OCI-LY3 (cell line): ENCODE measurements around the gene RAC3.

Experiments used
- H2AFZ ChIP-seq: fragments of 200-600, 300-600 bp; shearing (Covaris generic); 2 replicates; pipeline ENCODE4 v1.6.0; 2014; ENCODE audit warnings: antibody characterized with exemption, low read depth, low read length
- H3K27ac ChIP-seq: fragments of 200-600, 300-600 bp; sonication (generic); 2 replicates; pipeline ENCODE4 v1.5.1; 2014; ENCODE audit warnings: mild to moderate bottlenecking, low read length, moderate library complexity, mixed read lengths
- H3K27me3 ChIP-seq: fragments of 200-600, 300-600 bp; sonication (generic); 2 replicates; pipeline ENCODE4 v1.6.1; 2014; ENCODE audit warnings: low read depth, low read length, mixed read lengths
- H3K36me3 ChIP-seq: fragments of 200-600, 300-600 bp; sonication (generic); replicated peaks from 2 replicates; pipeline ENCODE3; 2014; ENCODE audit warnings: low read depth, low read length, mixed read lengths
- H3K4me1 ChIP-seq: fragments of 300-600, 200-600 bp; sonication (generic); 2 replicates; pipeline ENCODE4 v1.6.1; 2014; ENCODE audit warnings: low read length, mixed read lengths
- H3K4me2 ChIP-seq: fragments of 200-600, 300-600 bp; sonication (generic); 2 replicates; pipeline ENCODE4 v1.6.1; 2014; ENCODE audit warnings: low read length, mixed read lengths
- H3K4me3 ChIP-seq: fragments of 300-600, 200-600 bp; sonication (generic); 2 replicates; pipeline ENCODE4 v1.5.1; 2014; ENCODE audit warnings: antibody characterized with exemption, mild to moderate bottlenecking, low read length, moderate library complexity
- H3K79me2 ChIP-seq: fragments of 300-600, 200-600 bp; shearing (Covaris generic); 2 replicates; pipeline ENCODE4 v1.6.1; 2014; ENCODE audit warnings: mild to moderate bottlenecking, low read length, mixed read lengths
- H3K9ac ChIP-seq: fragments of 300-600, 200-600 bp; shearing (Covaris generic); 2 replicates; pipeline ENCODE4 v1.6.0; 2014; ENCODE audit warnings: mild to moderate bottlenecking, low read length, moderate library complexity
- H3K9me3 ChIP-seq: fragments of 200-600, 300-600 bp; shearing (Covaris generic); 2 replicates; pipeline ENCODE4 v1.6.1; 2014; ENCODE audit warnings: low read length, mixed read lengths; ENCODE audit not compliant: insufficient read depth
- H4K20me1 ChIP-seq: fragments of 200-600, 300-600 bp; sonication (generic); 2 replicates; pipeline ENCODE4 v1.6.1; 2016; ENCODE audit warnings: low read length, mixed read lengths; ENCODE audit not compliant: insufficient read depth
- EZH2phosphoT487 ChIP-seq: fragments of 200-600 bp; shearing (Covaris generic); IDR thresholded peaks from 2 replicates; pipeline ENCODE4 v1.6.1; 2018; ENCODE audit warnings: antibody characterized with exemption, mixed run types, low read depth
- TF ChIP-seq, protein P1 (sequence below): fragments of 200-600, 300-600 bp; sonication (generic); IDR thresholded peaks from 2 replicates; pipeline ENCODE4 v1.5.1; 2014; ENCODE audit warnings: antibody characterized with exemption, low read length, low read depth

RAC3 gene

DNA sequence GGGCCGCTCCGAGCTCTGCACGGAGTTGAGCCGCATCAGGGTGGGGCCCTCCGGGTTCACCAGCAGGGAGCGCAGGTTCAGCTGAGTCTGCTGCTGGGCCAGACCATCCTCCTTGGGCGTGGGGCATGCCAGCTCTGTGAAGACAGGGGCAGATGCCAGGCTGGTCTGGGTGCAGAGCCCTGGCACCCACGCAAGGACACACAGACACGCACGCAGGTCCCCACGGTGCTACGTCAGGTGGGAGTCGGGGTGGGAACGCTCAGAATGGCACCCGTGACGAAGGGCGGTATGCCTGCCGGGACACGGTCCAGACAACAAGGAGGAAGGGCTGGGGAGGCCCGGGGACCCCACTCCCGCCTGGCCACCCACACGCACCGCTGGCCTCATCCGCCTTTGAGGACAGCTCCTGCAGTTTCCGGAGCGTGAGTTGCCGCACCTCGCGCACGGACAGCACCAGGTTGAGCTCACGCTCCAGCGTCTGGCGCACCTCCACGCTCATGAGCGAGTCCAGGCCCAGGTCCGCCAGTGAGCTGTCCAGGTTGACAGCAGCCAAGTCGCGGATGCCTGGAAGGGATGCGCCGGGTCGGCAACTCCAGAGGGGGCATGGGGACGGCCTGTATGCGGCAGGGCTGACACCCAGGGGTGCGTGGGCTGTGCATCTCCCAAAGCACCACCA, 49.4 kb downstream of the RAC3 start:
- Histone ChIP-seq H3K27me3 (no peaks in the 10 kb centered on the region), H3K4me2 (no peak overlapping the region), H3K9ac (no peak overlapping the region), H3K4me1 (no peaks in the 10 kb centered on the region), H3K9me3 (no peaks in the 10 kb centered on the region), H3K27ac (no peak overlapping the region), H2AFZ (no peak overlapping the region), H3K36me3 (peaks cover 57% of the 10 kb centered on the region), H3K4me3 (no peak overlapping the region), H4K20me1 (peaks cover 17% of the 10 kb centered on the region), H3K79me2 (no peaks in the 10 kb centered on the region)
- no peak for TF ChIP-seq EZH2phosphoT487
- TF ChIP-seq, protein P1, sequence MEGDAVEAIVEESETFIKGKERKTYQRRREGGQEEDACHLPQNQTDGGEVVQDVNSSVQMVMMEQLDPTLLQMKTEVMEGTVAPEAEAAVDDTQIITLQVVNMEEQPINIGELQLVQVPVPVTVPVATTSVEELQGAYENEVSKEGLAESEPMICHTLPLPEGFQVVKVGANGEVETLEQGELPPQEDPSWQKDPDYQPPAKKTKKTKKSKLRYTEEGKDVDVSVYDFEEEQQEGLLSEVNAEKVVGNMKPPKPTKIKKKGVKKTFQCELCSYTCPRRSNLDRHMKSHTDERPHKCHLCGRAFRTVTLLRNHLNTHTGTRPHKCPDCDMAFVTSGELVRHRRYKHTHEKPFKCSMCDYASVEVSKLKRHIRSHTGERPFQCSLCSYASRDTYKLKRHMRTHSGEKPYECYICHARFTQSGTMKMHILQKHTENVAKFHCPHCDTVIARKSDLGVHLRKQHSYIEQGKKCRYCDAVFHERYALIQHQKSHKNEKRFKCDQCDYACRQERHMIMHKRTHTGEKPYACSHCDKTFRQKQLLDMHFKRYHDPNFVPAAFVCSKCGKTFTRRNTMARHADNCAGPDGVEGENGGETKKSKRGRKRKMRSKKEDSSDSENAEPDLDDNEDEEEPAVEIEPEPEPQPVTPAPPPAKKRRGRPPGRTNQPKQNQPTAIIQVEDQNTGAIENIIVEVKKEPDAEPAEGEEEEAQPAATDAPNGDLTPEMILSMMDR: no peak

DNA sequence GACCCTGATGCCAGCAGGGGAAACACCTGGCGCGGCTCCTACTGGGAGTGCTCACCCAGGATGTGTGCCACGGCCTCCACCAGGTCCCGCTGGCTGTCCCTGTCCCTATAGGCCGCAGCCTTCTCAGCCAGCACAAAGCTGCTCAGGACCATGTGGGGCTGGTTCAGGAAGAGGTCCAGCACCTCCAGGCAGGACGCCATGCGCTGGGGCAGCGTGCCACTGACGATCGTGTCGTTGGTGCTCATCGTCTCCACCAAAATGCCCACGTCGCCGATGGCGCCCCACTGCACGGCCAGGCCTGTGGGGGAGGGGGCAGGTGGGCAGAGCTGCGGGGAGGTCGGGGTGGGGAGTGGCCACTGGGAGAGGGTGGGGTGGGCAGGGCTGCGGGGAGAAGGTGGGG, 50.1 kb downstream of the RAC3 start:
- H3K27ac ChIP-seq: no peak overlapping the region
- H3K9ac ChIP-seq: no peak overlapping the region
- no peaks in the 10 kb centered on the region for H3K27me3 ChIP-seq
- H3K79me2 ChIP-seq: no peaks in the 10 kb centered on the region
- H4K20me1 ChIP-seq: peaks cover 21% of the 10 kb centered on the region
- H3K36me3 ChIP-seq: peaks cover 63% of the 10 kb centered on the region
- H3K9me3 ChIP-seq: no peaks in the 10 kb centered on the region
- no peak for TF ChIP-seq EZH2phosphoT487
- TF ChIP-seq, protein P1: no peak
- no peaks in the 10 kb centered on the region for H3K4me1 ChIP-seq
- no peak overlapping the region for H3K4me2 ChIP-seq
- H2AFZ ChIP-seq: no peak overlapping the region
- no peak overlapping the region for H3K4me3 ChIP-seq

DNA sequence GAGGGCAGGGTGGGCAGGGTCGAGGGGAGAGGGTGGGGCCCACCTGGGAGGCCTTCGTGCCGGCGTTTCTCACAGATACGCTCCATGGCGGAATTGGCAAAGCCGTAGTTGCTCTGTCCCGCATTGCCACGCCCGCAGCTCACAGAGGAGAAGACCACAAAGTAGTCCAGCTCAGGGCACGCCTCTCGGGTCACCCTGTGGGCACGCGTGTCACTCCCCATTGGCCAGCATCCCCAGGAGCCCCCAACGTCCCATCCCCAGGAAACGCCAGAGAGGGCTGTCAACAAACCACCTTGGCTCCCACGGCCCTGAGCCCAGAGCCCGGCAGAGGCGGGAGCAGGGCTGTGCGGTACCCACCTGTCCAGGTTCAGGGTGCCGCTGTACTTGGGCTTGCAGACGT, 50.5 kb downstream of the RAC3 start:
- H3K36me3 ChIP-seq: peaks cover 63% of the 10 kb centered on the region
- H4K20me1 ChIP-seq: peaks cover 20% of the 10 kb centered on the region
- no peak for TF ChIP-seq EZH2phosphoT487
- TF ChIP-seq, protein P1: no peak

DNA sequence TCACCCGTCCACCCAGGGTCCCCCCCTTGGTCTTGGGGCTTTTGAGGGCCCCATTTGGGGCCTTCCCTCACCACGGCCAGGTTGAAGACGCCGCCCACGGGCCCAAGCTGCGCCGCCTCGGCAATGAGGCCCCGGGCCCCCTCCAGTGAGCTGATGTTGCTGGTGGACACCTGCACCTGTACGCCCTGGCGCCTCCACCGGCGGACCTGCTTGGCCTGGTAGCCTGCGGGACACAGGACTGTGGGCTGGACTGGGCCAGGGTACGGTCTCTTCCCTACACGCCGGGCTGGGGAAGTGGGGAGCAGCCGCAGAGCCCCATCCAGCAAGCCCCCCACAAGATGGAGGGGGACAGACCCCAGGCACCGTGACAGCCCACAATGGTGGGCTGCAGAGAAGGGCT, 51.0 kb downstream of the RAC3 start:
- Histone ChIP-seq H3K4me2 (no peak overlapping the region), H3K4me3 (no peak overlapping the region), H3K36me3 (peaks cover 67% of the 10 kb centered on the region), H3K27me3 (no peaks in the 10 kb centered on the region), H4K20me1 (peaks cover 20% of the 10 kb centered on the region), H2AFZ (no peak overlapping the region), H3K4me1 (no peaks in the 10 kb centered on the region), H3K79me2 (no peaks in the 10 kb centered on the region), H3K9ac (no peak overlapping the region), H3K9me3 (no peaks in the 10 kb centered on the region), H3K27ac (no peak overlapping the region)
- no peak for TF ChIP-seq EZH2phosphoT487
- TF ChIP-seq, protein P1: no peak

More for the DNA sequence above, 50.5 kb downstream of the RAC3 start:
- Histone ChIP-seq H3K27ac (no peak overlapping the region), H2AFZ (no peak overlapping the region), H3K9ac (no peak overlapping the region), H3K4me3 (no peak overlapping the region), H3K79me2 (no peaks in the 10 kb centered on the region), H3K4me2 (no peak overlapping the region), H3K4me1 (no peaks in the 10 kb centered on the region), H3K27me3 (no peaks in the 10 kb centered on the region), H3K9me3 (no peaks in the 10 kb centered on the region)
